ENCODE results near the gene TRIM16.
"Not testable (repeated sequence)": the region's sequence is repeated elsewhere in the genome, so short reads cannot be mapped to it uniquely, and the experiment has no call there.

The TRIM16 gene

DNA sequence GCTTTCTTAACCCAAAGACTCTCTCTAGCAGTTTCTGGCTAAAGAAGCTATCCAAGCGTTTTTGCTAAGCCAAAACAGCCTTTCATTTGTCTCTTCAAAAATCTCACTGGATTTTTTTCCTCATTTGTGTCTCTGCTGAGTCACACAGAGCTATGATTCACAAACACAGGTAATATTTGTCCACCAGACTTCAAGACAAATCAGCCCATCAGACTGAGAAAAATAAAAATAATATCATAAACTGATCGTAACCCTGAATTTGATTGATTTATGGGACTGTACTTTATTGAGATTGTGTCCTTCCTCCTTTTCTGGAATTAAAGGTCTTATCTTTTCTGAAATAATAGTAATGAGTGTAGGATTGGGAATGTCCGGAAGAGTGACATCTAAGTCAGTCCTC, 25.8 kb downstream of the TRIM16 start:
- DNase-seq (ENCODE audit: low read depth), result peak; percentile 19

DNA sequence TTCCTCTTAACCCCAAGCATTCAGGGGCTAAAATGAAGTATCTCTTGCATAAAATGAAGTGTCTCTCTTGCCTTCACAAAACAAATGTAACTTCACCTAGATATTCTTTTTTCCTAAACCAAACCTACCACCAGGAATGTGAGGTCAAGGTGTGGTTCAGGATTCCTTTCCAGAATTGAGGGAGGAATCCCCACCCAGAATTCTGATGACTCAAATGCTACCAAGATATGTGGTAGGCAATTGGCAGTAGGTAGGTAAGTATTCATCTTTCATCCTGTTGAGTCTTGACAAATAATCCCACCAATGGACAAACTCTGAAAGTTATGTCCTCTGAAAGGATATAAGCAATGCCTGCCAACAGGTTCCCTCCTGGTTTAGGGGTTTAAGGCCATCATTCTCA, 26.2 kb downstream of the TRIM16 start:
- DNase-seq (ENCODE audit: low read depth), result no peak

DNA sequence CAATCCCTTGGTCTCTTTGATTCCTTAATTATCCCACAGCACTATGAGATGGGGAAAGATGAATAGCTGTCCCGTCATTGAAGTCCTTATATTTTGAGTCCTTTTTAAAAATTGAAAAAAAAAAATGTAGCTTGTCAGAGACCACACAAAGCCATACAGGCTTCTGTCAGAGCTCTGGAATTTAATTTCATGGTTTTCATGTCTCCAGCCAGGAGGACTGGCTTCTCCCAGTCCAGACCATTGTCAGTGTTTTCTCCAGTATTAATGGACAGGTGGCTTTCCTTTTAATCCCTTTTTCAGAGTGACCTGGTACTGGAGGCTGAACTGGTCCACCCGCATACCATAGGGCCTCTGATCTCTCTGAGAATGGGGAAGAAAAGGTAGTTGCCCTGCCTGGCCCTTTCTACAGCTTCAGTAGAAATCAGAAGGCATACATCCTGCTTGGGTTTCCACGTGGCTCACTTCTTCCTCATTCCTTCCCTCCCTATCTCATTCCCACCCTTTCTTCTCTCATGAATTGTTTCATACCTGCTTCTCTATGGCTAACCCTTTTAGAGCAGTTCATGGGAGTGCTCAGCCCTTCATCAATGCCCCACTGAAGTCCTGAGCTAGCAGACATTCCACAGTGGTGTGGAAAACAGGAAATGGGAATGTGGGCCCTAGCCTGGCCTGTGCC, 29.1 kb downstream of the TRIM16 start:
- no peak for DNase-seq (ENCODE audit: low read depth)

DNA sequence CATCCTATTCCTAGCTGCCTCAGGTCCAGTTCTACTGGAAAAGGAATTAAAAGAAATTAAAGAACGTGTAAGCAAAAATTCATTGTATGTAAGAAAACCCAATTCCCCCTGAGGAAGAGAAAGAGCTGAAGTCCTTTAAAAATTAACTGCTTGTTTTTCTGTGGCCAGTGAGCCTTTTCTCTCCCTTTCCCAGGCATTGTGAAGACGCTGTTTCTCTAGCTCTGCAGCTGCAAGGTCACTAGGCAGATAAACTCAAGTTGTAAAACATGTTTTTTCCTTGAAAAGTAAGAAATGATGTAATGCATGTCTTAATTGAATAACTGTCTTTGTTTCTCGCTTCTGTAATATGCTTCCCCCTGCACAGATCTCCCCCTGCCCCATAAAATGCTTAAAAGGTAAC, 29.7 kb downstream of the TRIM16 start:
- not testable (repeated sequence) for DNase-seq (ENCODE audit: low read depth)

GRCh38 chr17:15652960-15653359, 31.2 kb downstream of the TRIM16 start:
- DNase-seq (ENCODE audit: low read depth), result no peak

DNA sequence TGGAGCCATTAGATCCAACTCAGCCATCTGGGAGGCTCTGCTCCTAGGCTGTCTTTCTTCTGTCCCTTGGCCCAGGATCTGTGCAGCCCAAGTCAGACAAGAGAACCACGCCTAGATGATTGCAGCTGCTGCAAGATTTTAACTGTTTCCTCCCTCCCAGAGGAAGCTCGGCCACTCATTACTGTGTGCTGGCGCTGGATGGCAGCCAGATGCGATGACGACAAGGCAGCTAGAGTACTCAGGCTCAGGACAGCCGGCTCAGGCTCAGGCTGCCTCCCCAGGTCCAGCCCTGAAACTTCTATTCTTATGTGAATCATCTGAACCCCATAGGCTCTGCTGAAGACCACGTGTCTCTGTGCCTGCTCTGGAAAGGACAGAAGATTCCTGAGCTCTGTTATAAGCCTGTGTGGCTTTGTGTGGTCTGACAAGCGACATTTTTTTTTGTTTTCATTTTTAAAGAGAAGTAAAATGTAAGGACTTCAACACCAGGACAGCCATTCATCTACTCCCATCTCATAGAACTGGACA, 32.5 kb downstream of the TRIM16 start:
- DNase-seq (ENCODE audit: low read depth), result peak; percentile 99

- DNase-seq (ENCODE audit: low read depth), result peak; percentile 23
These were observed 33.1 kb downstream of the TRIM16 start for GRCh38 chr17:15650741-15651582.

DNA sequence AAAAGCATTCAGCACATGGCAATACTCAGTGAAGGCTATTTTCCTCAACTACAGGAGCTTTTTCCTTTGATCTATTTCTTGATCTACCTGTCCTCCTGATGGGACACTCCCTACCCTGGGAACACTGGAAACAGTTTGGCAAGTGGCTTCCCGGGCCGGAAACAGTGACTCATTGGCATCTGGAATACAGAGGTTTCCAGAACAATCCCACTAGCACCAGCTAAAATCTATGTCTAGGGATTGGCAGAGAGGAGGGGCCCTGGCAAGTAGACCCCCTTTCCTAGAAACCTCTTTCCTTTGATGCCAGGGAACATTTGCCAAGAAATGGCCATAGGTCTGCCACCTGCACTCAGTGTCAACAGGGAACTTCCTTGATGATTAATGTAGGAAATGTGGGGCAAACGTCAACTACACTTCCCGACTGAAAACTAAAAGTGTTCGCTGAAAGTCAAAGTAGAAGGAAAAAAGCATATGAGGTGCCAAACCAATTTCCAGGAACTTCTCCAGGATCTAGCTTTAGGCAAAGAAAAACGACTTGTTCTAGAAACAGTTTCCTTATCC, 34.2 kb downstream of the TRIM16 start:
- peak; percentile 62 for DNase-seq (ENCODE audit: low read depth)

DNA sequence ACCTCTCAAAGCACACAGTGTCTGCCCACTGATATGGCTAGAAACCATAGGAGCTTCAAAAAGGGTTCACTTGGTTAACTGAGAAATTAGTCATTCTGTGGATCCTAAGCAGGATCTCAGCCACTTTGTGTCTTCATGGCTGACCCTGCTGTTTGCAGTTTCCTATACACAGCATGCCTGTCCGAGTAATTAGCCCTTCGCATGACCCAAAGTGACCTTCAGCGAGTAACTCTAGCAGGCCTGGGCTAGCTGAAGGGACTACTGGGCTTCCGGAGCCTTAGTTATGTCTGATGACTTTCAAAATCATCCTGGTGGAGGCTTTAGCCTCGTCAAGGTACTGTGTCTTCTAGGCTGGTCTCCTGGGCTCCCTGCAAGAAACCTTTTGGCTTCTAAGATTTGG, 35.7 kb downstream of the TRIM16 start:
- no peak for DNase-seq (ENCODE audit: low read depth)

DNA sequence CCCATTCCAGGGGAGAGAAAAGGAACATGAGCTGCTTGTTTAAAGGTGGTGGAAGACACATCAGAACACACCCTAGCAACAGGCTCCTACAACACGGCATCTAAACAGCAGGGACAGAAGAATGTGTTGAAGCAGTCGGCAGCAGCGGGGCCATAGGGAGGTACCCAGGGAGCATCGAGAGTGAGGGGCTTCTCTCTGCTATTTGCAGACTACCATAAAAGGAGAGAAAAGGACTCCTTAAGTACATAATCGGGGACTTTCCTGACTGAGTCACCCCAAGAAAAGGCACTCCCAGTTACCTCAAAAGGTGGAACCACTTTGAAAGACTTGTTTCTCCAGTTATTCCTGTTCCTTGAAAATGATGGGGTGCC, 38.2 kb downstream of the TRIM16 start:
- peak; percentile 63 for DNase-seq (ENCODE audit: low read depth)

GRCh38 chr17:15645099-15645941, 38.8 kb downstream of the TRIM16 start:
- DNase-seq (ENCODE audit: low read depth), result peak; percentile 65

GRCh38 chr17:15642505-15643251, 41.4 kb downstream of the TRIM16 start:
- DNase-seq (ENCODE audit: low read depth), result not testable (repeated sequence)

GRCh38 chr17:15642014-15642413, 42.1 kb downstream of the TRIM16 start:
- not testable (repeated sequence) for DNase-seq (ENCODE audit: low read depth)

DNA sequence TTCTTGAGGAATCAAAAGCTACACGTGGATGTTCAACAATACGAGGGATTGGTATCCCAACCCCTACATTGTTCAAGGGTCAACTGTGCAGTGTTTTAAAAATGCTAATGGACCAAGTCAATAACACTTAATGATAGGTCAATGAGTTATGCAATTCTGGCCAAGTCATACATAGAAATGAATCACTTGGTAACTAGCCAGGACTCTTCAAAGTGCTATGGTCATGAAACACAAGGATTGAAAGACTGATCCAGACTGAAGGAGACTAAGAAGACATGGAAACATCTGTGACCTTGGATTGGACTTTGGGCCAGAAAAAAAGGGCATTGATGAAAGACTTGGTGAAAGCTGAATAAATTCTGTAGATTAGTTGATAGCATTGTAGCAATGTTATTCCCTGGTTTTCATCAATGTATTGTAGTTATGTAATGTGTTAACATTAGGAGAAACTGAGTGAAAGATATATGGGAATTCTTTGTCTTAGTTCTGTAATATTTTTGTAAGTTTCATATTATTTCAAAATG, 53.1 kb downstream of the TRIM16 start:
- DNase-seq (ENCODE audit: low read depth), result peak; percentile 31

DNA sequence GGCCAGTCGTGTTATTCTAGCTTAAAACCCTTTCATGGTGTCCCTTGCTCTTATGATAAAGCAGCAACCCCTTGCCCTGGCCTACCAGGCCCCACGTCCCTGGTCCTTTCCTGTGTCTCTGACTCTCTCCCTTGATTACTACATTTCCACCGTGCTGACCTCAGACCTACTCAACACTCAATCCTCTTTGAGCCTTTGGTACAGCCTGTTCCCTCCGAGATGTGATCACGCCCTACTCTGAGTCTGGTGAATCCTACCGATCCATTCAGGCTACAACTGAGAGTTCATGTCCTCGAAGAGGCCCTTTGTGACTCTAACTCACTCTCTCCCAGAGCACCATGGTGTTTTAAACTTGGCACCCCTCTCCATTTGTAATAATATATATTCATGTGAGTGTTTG, 54.1 kb downstream of the TRIM16 start:
- not testable (repeated sequence) for DNase-seq (ENCODE audit: low read depth)

DNA sequence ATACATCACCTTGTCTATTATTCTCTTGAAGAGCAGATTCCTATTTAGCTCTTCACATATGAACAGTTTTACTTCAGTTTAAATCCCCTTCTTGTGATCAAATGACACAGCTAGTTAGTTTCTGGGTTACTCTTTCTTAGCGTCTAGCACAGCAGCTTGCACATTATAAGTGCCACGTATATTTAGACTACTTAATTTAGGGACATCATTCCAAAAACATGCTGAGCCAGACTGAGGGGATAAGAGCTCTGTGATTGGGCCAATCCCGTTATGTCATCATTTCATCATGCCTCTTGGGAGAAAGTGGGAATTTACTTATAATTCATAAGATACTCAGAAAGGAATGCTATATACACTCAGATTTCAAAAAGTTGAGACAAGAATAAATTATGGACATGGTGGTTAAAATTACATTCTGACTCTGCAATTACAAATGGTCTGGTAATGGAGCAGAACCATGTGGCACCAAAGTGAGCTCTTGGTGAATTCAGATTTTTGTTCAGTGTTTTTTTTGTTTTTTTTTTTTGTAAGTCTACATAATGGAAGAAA, 60.4 kb downstream of the TRIM16 start:
- DNase-seq (ENCODE audit: low read depth), result not testable (repeated sequence)

DNA sequence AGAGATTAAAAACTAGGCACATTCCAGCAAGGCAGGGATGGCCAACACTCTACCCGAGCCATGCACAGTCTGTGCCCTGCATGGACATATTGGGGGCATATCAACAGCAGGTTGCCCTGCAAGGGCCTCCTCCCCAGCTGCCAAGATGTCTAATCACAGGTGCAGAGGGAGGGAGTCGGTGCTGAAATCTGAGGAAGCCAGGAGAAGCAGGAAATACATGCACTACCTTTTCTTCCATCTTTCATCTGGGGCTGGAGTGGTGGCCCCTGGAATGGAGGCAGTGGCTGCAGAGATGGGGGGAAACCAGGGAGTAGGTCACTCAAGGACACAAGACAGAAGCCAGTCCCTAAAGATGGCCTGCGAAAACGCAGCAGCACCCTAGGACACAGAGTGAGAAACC, 60.9 kb downstream of the TRIM16 start:
- DNase-seq (ENCODE audit: low read depth), result not testable (repeated sequence)

- DNase-seq (ENCODE audit: low read depth), result not testable (repeated sequence)
These were observed 62.0 kb downstream of the TRIM16 start for GRCh38 chr17:15622124-15622523.

DNA sequence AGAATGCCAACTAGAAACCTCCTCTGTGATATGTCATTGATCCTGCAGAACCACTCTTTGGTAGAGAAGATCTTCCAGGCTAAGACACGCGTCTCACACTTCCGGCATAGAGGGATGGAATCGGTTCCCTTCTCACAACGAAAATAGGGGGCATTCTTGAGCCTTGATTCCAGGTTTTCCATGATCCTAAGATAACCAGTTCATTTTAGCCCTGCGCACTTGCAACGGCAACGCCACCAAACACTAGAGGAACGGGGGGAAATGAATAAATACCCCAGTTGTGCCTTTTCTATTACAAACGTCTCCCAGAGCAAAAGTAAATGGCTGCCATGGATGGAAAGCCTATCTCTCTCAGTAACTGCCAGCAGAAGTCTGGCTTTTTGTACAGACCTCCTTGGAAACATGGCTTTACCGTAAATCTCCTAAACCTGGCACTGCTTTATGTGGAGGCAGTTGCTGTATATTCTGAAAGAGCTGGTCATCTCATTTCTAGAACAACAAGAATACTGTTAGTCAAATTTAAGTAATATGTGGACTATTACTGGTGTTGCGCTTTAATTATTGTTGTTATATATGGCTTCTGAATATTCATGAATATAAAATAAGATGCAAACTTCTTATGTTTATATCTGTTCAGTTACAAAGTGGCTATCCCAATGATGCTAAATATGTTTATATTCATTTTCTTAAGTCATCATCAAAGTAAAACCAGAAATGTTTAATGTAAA, 64.6 kb downstream of the TRIM16 start, which contains the start of gene FBXW10B:
TSS of gene FBXW10B (minus strand) at position 374 of the 728 bp plus-strand sequence. CDS start at position 182, 192 bp downstream.
- not testable (repeated sequence) for DNase-seq (ENCODE audit: low read depth)

GRCh38 chr17:15616828-15617227, 67.3 kb downstream of the TRIM16 start:
- not testable (repeated sequence) for DNase-seq (ENCODE audit: low read depth)

Data from ELR (cell line).